Stimulated activated CD4-positive, alpha-beta T cell treated with anti-CD3 and anti-CD28 coated beads, Interleukin-12 subunit alpha, Interleukin-12 subunit beta, amount 100 ng/mL, for 4 hours (primary cell): ENCODE data around the gene BAZ1A.
"Not testable (repeated sequence)": the region's sequence is repeated elsewhere in the genome, so short reads cannot be mapped to it uniquely, and the experiment has no call there.

ENCODE experiments used
- DNase-seq: peaks from one replicate; pipeline ENCODE4 v3.0.0-alpha.2; 2020

Gene BAZ1A

DNA sequence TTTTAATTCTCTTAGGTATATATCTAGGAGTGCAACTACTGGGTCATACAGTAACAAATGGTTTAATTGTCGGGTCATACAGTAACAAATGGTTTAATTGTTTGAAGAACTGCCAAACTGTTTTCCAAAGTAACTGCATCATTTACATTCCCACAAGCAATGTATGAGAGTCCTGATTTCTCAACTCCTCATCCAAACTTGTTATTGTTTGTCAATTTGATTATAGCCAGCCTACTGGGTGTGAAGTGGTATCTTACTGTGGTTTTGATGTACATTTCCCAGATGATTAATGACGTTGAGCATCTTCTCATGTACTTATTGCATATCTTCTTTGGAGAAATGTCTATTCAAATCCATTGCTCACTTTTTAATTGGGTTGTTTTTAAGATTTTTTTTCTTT, 93.1 kb downstream of the BAZ1A start:
- DNase-seq = no peak

DNA sequence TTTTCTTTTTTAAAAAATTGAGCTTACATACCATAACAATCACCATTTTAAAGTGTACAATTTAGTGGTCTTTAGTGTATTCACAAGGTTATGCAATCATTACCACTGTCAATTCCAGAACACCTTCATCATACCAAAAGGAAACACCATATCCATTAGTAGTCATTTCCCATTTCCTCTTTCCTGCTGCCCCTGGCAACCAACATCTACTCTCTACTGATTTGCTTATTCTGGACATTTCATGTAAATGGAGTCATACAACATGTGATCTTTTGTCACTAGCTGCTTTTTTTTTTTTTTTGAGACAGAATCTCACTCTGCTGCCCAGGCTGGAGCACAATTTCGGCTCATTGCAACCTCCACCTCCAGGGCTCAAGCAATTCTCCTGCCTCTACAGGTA, 93.9 kb downstream of the BAZ1A start:
- DNase-seq = no peak

DNA sequence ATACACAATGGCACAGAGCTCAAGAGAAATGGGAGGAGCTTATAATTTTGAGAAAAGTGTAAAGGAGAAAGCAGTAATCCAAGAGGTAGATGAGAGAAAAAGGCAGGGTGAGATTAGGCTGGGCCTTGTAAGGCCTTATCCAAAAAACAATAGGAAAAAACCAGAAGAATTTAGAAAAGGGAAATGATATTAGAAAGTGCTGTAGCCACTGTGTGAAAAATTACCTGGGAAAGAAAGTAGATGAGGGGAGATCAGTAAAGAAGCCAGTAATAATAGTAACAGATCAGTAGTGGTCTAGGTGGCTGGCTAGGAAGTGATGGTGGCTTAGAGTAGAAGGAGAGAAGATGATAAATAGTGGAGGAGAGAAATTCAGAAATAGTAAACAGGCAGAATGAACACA, 94.5 kb downstream of the BAZ1A start:
- no peak for DNase-seq

DNA sequence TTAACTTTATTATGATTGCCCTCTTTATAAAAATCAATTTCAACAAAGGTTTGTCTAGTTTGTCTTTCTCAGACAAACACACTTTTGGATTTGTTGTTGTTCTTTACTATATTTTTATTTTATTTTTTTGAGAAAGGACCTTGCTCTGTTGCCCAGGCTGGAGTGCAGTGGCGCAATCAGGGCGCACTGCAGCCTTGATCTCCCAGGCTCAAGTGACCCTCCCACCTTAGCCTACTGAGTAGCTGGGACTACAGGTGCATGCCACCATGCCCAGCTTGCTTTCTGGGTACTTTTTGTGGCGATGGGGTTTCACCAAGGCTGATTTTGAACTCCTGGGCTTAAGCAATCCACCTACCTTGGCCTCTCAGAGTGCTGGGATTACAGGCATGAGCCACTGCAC, 96.4 kb downstream of the BAZ1A start:
- no peak for DNase-seq

DNA sequence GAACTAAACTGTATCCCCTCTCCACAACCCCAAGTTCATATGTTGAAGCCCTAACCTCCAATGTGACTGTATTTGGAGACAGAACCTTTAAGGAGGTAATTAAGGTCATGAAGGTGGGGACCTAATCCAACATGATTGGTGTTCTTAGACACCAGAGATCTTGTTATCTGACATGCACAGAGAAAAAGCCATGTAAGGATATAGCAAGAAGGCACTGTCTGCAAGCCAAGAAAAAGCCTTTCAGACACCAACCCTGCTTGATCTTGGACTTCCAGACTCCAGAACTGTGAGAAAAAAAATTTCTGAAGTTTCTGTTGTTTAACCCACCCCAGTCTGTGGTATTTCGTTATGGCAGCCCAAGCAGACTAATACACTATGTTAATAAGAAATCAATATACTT, 98.5 kb downstream of the BAZ1A start:
- DNase-seq = no peak

DNA sequence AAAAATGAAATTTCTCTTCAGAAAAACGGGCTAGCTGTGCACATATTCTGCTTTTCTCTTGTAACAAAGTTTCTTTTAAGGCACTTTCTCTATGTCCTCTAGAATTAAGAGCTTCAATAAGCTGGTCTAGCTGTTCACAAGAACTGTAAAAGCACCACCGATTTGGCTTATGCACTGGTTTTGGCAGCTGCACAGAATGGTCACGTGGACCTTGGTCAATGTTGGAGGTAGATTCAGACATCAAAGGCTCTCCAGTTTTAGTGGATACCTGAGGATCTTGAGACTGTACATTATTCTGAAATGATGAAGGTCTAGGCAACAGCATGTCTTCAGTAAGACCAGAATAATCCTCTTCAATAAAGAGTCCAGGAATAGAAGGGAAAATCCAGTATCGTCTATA, 99.2 kb downstream of the BAZ1A start:
- no peak for DNase-seq

DNA sequence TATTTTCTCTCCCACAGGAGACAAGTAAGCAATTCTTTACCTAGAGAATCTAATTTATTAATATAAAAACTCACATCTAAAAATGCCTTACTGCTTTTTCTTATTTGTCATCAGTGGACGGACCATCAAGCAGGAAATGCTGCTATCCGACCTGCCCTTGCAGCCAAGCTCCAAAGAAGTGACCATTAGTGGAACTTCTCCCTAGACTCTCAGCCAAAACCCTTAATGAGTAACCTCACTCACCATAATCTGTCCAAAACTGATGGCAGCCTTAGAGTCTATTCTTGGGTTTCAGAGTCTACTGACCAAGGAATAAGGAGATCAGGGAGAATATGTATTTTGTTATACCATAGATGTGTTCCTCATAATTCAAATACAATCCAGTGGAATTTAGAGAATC, 99.8 kb downstream of the BAZ1A start:
- DNase-seq = no peak

DNA sequence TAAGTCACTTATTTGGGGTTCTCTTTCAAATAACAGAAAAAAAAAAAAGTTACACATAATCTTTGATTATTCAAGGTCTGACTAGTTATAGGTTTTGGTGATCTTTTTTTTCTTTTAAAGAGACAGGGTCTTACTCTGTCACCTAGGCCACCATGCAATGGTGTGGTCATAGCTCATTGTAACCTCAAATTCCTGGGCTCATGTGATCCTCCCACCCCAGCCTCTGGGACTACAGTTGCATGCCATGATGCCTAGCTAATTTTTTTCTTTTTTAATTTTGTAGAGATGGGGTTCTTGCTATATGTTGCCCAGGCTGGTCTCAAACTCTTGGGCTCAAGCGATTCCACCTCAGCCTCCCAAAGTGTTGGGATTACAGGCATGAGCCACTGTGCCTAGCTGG, 104.3 kb downstream of the BAZ1A start:
- DNase-seq = no peak

DNA sequence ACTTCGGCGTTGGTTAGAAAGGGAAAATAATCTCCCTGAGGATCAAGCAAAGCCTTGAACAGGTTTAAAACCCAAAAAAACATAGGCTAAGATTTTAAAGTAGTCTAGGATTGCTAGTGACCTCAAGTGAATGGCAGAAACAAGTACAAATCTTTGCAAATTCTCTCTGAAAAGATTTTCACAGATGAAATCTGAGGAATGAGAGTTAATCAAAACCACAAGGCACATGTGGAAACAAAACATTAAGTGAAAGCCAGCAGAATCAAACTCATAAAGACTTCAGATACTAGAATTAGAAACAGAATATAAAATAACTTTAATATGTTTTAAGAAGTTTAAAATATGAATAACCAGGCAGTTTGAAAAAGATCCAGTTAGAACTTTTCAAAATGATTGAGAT, 108.6 kb downstream of the BAZ1A start:
- no peak for DNase-seq

DNA sequence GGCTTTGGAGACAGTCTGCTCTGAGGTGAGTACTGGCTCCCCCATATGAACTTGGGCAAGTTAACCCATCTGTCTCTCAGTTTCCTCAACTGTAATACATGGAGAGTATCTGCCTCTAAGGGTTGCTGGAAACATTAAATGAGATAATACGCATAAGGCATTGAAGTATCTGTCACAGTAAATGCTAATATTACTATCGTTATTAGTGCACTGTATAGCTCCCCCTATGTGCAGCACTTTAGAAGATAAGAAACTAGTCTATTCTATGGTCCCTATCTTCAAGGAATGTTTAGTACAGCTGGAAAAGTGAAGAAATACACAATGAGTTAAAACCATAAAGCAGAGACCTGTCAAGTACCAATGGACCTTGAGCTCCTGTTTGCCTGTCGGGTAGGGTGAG, 109.1 kb downstream of the BAZ1A start:
- no peak for DNase-seq

DNA sequence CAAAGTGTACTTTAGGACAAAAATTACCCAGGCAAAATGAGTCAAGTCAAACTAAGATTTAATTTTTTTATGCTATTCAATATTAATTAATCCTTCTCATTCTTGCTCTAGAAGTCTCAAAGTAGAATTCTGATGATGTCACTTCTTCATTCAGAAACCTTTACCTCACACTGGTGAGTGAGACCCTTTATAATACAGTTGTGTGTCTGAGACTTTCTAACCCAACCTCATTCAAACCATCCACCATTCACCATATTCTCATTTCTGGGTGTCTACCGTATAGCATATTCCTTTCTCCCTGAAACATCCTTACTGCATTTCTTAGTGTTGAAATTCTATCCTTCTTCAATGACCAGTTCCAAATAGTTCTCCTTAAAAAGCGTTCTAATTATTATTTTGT, 119.9 kb downstream of the BAZ1A start:
- DNase-seq = no peak

DNA sequence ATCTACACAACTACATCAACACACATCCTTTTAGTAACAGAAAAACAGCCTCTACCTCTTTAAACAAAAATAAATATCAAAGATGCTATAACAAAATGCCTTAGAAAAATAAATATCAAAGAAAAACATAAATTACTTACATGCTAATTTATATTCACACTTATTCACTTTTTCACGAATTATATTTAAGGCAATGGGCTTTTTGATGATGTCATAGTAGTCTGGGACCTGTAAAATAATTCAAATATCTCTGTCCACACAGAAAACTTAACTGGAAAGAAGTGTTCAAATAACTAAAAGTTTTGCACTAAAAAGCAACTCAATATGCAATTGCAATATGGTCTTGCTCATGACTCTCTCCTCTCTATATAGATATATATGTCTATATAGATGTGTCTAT, 120.5 kb downstream of the BAZ1A start:
- no peak for DNase-seq

DNA sequence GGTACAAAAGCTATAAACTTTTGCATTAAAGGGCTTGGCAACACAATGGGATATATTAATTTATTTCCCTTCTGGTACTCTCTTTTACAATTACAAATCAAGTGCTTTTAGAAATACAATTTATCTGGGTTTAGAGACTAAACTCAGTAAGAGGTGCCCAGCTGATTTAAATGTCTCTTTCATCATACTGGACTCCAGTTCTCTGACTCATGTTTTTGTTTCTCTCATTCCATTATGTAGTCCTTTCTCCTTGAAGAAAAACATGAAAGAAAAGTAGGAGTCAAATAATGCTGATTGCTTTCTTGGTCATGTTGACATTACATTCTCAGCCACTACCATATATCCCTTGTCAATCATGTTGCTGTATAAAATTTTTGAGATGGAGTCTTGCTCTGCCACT, 124.5 kb downstream of the BAZ1A start:
- no peak for DNase-seq

DNA sequence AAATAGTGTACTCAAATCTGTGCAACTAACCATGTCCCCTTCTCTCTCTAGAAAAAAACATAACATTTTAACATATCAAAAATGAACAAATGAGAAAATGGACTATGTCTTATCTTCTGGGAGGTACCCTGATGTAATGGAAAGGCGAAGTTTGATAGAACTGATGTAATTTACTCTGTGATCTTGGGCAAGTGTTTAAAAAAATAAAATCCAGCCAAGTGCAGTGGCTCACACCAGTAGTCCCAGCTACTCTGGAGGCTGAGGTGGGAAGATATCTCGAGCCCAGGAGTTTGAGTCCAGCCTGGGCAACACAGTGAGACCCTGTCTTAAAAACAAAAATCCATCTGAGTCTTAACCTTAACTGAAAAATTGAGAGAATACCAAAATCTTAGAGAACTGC, 124.9 kb downstream of the BAZ1A start:
- DNase-seq = no peak

DNA sequence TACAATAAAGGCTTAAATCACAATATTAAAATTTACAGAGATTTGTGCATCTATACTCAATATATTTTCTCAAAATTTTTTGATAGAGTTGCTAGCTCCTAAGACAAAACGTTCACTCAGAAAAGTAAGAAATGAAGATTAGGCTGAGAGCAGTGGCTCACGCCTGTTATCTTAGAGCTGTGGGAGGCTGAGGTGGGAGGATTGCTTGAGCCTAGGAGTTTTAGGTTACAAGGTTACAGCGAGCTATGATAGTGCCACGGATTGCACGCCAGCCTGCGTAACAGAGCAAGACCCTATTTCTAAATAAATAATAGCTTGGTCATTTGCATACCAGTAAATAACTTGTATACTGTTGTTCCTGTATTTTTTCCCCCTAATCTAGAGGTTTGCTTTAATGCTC, 125.8 kb downstream of the BAZ1A start:
- DNase-seq = no peak

DNA sequence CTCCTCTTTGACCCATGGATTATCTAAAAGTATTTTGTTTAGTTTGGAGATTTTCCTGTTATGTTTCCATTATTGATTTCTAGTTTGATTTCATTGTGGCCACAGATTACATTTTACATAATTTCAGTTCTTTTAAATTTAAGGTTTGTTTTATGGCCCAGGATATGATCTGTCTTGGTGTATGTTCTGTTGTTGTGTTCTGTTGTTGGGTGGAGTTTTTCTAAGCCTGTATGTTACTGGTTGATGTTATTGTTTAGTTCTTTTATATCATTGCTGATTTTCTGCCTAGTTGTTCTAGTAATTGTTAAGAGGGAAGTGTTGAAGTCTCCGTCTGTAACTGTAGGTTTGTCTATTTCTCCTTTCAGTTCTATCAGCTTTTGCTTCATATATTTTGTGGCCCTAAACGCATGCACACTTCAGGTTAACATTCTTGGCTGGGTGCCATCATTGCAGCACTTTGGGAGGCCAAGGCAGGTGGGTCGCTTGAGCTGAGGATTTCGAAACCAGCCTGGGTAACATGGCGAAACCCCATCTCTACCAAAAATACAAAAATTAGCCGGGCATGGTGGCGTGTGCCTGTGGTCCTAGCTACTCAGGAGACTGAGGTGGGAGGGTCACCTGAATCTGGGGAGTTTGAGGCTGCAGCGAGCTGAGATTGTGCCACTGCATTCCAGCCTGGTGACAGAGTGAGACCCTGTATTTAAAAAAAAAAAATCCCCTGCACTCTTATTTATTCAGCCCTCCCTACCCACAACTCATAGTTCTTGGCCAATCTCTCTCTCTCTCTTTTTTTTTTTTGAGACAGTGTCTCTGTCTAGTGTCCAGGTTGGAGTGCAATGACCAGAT, 132.7 kb downstream of the BAZ1A start:
- DNase-seq = no peak

DNA sequence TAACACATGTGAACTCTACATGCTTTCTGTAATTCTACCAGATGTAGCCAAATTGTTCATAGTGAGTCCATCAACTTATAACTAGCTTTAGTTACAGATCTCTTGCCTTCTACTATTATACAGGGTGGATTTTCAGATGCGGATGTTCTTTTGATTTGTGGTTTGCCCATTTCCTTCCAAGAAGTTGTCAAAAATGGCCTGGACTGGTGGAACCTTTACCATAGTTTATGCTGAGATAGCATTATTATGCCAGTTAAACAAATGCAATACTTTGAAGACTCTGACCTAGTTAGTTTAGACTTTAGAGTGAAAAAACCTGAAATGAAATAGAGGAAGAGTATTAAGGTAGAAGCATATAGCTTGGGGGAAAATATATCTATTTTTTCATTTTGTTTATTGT, 133.3 kb downstream of the BAZ1A start:
- DNase-seq = no peak

DNA sequence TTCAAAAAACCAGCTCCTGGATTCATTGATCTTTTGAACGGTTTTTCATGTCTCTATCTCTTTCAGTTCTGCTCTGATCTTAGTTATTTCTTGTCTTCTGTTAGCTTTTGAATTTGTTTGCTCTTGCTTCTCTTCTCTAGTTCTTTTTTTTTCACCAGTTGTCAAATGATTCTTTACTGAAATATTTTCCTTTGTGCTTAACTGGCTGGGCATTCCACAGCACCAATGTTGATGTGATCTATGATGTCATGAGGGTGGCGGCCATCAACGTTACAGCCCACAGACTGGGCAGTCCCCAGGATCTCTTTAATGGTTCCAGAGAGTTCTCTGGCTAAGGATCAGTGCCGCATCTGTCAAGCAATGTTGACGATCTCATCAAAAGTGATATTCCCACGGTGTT, 135.0 kb downstream of the BAZ1A start:
- not testable (repeated sequence) for DNase-seq

DNA sequence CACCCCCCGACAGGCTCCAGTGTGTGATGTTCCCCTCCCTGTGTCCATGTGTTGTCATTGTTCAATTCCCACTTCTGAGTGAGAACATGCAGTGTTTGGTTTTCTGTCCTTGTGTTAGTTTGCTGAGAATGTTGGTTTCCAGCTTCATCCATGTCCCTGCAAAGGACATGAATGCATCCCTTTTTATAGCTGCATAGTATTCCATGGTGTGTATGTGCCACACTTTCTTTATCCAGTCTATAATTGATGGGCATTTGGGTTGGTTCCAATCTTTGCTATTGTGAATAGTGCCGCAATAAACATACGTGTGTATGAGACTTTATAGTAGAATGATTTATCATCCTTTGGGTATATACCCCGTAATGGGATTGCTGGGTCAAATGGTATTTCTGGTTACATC, 138.1 kb downstream of the BAZ1A start:
- not testable (repeated sequence) for DNase-seq

DNA sequence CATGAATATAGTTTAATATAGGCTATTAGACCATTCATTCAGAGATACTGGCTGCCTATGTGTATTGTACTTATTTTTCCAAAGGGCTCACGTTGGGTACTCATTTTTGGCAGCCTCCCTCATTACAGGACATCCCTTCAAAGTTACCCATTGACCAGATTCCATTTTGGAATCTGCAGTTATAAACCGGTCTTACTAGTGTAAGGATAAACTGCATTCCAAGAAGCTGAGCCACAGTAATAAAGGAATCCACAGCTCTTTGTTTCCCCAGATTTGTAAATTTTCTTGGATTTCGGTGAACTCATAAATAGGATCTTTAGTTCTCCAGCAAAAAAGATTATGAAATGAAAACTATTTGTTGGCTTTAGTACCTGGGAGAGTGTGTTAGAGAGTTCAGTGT, 141.9 kb downstream of the BAZ1A start:
- DNase-seq = no peak

DNA sequence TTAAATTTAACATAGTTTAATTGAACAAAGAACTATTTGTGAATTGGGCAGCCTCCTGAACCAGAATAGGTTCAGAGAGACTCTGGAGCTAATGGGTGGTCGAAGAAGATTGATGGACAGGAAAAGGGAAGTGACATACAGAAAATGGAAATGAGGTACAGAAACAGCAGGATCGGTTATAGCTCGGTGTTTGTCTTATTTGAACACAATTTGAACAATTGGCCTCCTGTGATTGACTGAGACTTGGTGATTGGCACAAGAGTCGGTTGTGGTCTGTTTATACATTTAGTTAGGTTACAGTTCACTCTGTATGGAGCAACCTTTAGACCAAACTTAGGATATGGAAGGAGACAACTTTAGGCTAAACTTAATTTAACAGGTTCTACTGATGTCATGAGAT, 142.4 kb downstream of the BAZ1A start:
- no peak for DNase-seq

DNA sequence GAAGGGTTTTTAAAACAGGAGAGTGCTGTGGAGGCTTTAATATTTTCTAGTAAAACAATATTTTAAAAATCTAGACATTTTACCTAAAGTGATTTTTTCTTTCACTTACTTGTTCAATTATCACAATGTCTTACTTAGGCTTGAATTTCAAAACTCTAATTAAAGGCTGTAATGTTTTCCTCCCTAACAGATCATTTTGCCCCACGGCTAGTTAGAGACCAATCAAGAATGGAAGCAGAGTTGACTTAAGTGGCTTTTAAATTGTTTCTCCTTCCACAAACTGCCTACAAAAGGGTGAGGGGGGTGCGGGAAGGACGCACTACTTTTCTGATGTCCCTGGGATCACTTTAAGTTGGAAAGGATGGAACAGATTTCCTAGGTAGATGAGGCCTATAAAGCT, 151.3 kb downstream of the BAZ1A start:
- DNase-seq = no peak

DNA sequence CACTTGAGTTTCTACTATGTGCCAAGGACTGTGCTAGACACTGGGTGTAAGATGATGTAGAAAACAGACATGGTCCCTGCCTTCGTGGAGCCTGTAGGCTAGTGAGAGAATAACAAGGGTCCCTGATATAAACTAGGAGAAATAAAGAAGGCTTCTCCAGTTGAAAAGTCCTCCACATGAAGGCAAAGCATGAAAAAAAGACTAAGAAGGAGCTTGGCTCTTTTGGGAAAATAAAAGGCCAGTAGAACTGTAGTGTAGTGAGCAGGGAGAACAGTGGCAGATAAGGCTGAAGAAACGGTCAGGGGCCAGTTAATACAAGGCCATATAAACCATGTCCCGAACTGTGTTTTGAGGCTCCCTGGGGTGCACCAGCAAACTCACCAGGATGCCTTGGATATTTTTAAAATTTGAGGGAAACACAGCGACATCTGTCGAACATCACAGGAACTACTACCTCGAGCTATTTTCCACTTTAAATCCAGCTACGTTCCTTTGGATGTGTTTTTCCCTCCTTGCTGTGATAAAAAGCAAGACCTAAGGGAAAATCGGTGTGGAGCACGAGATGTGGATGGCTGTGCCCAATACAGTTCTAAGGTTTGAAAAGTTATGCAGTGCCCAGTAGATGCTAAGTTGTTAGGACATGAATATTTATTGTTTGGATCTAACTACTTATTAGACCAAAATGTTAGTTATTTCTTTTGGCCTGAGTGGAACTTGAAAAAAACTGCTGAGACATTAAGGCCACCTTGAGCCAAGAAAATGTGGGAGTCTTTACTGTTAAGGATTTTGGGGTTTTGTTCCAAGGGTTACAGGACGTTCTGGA, 152.2 kb downstream of the BAZ1A start:
- peak; percentile 13 for DNase-seq

DNA sequence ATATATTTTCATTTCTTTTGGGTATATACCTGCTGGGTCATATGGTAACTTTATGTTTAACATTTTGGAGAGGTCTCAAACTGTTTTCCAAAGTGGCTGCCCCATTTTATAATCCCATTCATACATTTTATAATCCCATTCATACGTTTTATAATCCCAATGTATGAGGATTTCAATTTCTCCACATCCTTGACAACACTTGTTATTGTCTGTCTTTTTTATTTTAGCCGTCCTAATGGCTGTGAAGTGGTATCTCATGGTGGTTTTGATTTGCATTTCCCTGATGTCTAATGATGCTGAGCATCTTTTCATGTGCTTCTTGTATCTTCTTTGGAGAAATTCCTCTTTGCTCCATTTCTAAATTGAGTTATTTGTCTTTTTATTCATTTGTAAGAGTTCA, 154.0 kb downstream of the BAZ1A start:
- DNase-seq = no peak
